ENCODE measurements around the gene RNLS. TPM values are rescaled to one million over a fixed set of nuclear protein-coding genes. Genes with fewer than 3 reads are reported as not detected.

The RNLS gene
- total RNA-seq, 1 donor from 2014 or later = 1.7 TPM

GRCh38 chr10:88555190-88555908 lies 27.8 kb downstream of the RNLS start:
- Mint-ChIP-seq H3K27me3 (ENCODE audit: unreplicated experiment) (no peaks in the 10 kb centered on the region), H3K27ac (ENCODE audit: unreplicated experiment) (no peak overlapping the region), H3K9me3 (ENCODE audit: unreplicated experiment) (no peaks in the 10 kb centered on the region), H3K4me3 (ENCODE audit: unreplicated experiment) (no peak overlapping the region), H3K36me3 (ENCODE audit: unreplicated experiment) (no peaks in the 10 kb centered on the region), H3K4me1 (ENCODE audit: unreplicated experiment) (peaks cover 5% of the 10 kb centered on the region)
- TF ChIP-seq CTCF (IDR thresholded peaks at IDR 0.05) = no peak
- DNase-seq (ENCODE audit: extremely low spot score, unreplicated experiment) = no peak

- no peak for DNase-seq (ENCODE audit: extremely low spot score, unreplicated experiment)
- Mint-ChIP-seq H3K36me3 (ENCODE audit: unreplicated experiment) (no peaks in the 10 kb centered on the region), H3K4me3 (ENCODE audit: unreplicated experiment) (no peak overlapping the region), H3K9me3 (ENCODE audit: unreplicated experiment) (no peaks in the 10 kb centered on the region), H3K27me3 (ENCODE audit: unreplicated experiment) (no peaks in the 10 kb centered on the region), H3K4me1 (ENCODE audit: unreplicated experiment) (peaks cover 5% of the 10 kb centered on the region), H3K27ac (ENCODE audit: unreplicated experiment) (no peak overlapping the region)
- TF ChIP-seq CTCF (IDR thresholded peaks at IDR 0.05) = peak; percentile 90
Observed at GRCh38 chr10:88553116-88553752, 29.9 kb downstream of the RNLS start.

- Mint-ChIP-seq H3K4me3 (ENCODE audit: unreplicated experiment) (no peak overlapping the region), H3K4me1 (ENCODE audit: unreplicated experiment) (no peaks in the 10 kb centered on the region), H3K36me3 (ENCODE audit: unreplicated experiment) (no peaks in the 10 kb centered on the region), H3K27ac (ENCODE audit: unreplicated experiment) (no peak overlapping the region), H3K9me3 (ENCODE audit: unreplicated experiment) (no peaks in the 10 kb centered on the region), H3K27me3 (ENCODE audit: unreplicated experiment) (no peaks in the 10 kb centered on the region)
- TF ChIP-seq CTCF (IDR thresholded peaks at IDR 0.05) = no peak
- no peak for DNase-seq (ENCODE audit: extremely low spot score, unreplicated experiment)
Observed at GRCh38 chr10:88551246-88551645, 31.9 kb downstream of the RNLS start.

- Mint-ChIP-seq H3K36me3 (ENCODE audit: unreplicated experiment) (no peaks in the 10 kb centered on the region), H3K27ac (ENCODE audit: unreplicated experiment) (no peak overlapping the region), H3K4me1 (ENCODE audit: unreplicated experiment) (peaks cover 3% of the 10 kb centered on the region), H3K4me3 (ENCODE audit: unreplicated experiment) (no peak overlapping the region), H3K27me3 (ENCODE audit: unreplicated experiment) (no peaks in the 10 kb centered on the region), H3K9me3 (ENCODE audit: unreplicated experiment) (no peaks in the 10 kb centered on the region)
- DNase-seq (ENCODE audit: extremely low spot score, unreplicated experiment) = no peak
- TF ChIP-seq CTCF (IDR thresholded peaks at IDR 0.05) = no peak
Observed at GRCh38 chr10:88546497-88546896, 36.6 kb downstream of the RNLS start.

- DNase-seq (ENCODE audit: extremely low spot score, unreplicated experiment) = no peak
- Mint-ChIP-seq H3K27ac (ENCODE audit: unreplicated experiment) (no peak overlapping the region), H3K9me3 (ENCODE audit: unreplicated experiment) (no peaks in the 10 kb centered on the region), H3K4me3 (ENCODE audit: unreplicated experiment) (no peak overlapping the region), H3K4me1 (ENCODE audit: unreplicated experiment) (peaks cover 12% of the 10 kb centered on the region), H3K36me3 (ENCODE audit: unreplicated experiment) (no peaks in the 10 kb centered on the region), H3K27me3 (ENCODE audit: unreplicated experiment) (no peaks in the 10 kb centered on the region)
- TF ChIP-seq CTCF (IDR thresholded peaks at IDR 0.05) = no peak
Observed at GRCh38 chr10:88545359-88545758, 37.8 kb downstream of the RNLS start.

Measured in osteocyte (in vitro differentiated cells).